ENCODE data around the gene ABI3BP. TPM values are rescaled to one million over a fixed set of nuclear protein-coding genes. Genes with fewer than 3 reads are reported as not detected.

Gene ABI3BP
- total RNA-seq, 1 experiment from 2014 or later, result 0.28 TPM

GRCh38 chr3:100896994-100897393, 96.2 kb downstream of the ABI3BP start:
- H4K91ac ChIP-seq (ENCODE audit: insufficient read length, low read depth, low read length), result no peak overlapping the region
- no peak overlapping the region for H2AFZ ChIP-seq (ENCODE audit: low read length)
- no peaks in the 10 kb centered on the region for H3K9me3 Mint-ChIP-seq
- H2BK15ac ChIP-seq (ENCODE audit: low read depth, low read length), result no peak overlapping the region
- H3K79me2 ChIP-seq (ENCODE audit: insufficient read depth, low read length), result no peaks in the 10 kb centered on the region
- no peak overlapping the region for H2BK5ac ChIP-seq (ENCODE audit: insufficient read length, low read length)
- no peak overlapping the region for H3K27ac ChIP-seq (ENCODE audit: insufficient read length, low read depth, low read length)
- H2AK5ac ChIP-seq (ENCODE audit: insufficient read length, low read length), result no peak overlapping the region
- H3K27me3 Mint-ChIP-seq (ENCODE audit: low read depth), result no peaks in the 10 kb centered on the region
- no peak overlapping the region for H3K4ac ChIP-seq (ENCODE audit: low read depth, low read length)
- H3K9ac ChIP-seq (ENCODE audit: extremely low read depth, insufficient read length, low read length), result no peak overlapping the region
- no peaks in the 10 kb centered on the region for H3K27me3 ChIP-seq (ENCODE audit: insufficient read depth, low read length)
- peaks cover 3 to 5% of the 10 kb centered on the region in 2 experiments for H3K4me1 Mint-ChIP-seq
- no peaks in the 10 kb centered on the region for H3K9me3 ChIP-seq (ENCODE audit: control insufficient read depth, low read depth, low read length)
- DNase-seq, result no peak
- no peak overlapping the region for H3K4me3 Mint-ChIP-seq
- no peak overlapping the region for H3K27ac Mint-ChIP-seq
- TF ChIP-seq CTCF (conservative IDR thresholded peaks at IDR 0.05), result no peak
- H4K5ac ChIP-seq (ENCODE audit: insufficient read length, low read depth, low read length), result no peak overlapping the region
- no peaks in the 10 kb centered on the region for H3K36me3 Mint-ChIP-seq (ENCODE audit: insufficient read depth in 1 of 3, low read depth in 3 of 3)
- H4K8ac ChIP-seq (replicated peaks; ENCODE audit: insufficient read length, low read depth, low read length), result no peak overlapping the region
- no peak overlapping the region for H3K14ac ChIP-seq (ENCODE audit: insufficient read depth, low read length)
- H3T11ph ChIP-seq (ENCODE audit: low read length), result no peak overlapping the region
- whole genome bisulfite sequencing (ENCODE audit: extremely low coverage, insufficient read length, low lambda C conversion rate), result no CpG with 5 or more reads among the region's 2 CpGs
- no peaks in the 10 kb centered on the region for H4K20me1 ChIP-seq (ENCODE audit: control insufficient read depth, insufficient read depth, insufficient read length)
- H2BK120ac ChIP-seq (ENCODE audit: low read depth, low read length, poor library complexity, severe bottlenecking), result no peak overlapping the region
- no peaks in the 10 kb centered on the region for H3K79me1 ChIP-seq (ENCODE audit: insufficient read depth, low read depth, low read length, poor library complexity, severe bottlenecking)
- no peak overlapping the region for H3K18ac ChIP-seq (ENCODE audit: insufficient read length, low read depth, low read length)
- no peak overlapping the region for H2BK20ac ChIP-seq (ENCODE audit: low read depth, low read length, poor library complexity, severe bottlenecking)
- no peak overlapping the region for H2BK12ac ChIP-seq (ENCODE audit: insufficient read length, low read depth, low read length)
- H3K23ac ChIP-seq (ENCODE audit: insufficient read length, low read depth, low read length), result no peak overlapping the region
- no peak overlapping the region for H3K4me2 ChIP-seq (ENCODE audit: insufficient read depth, insufficient read length, low read length)
- no peak overlapping the region for H3K56ac ChIP-seq (ENCODE audit: insufficient read length, low read depth, low read length)
- H3K23me2 ChIP-seq (ENCODE audit: insufficient read length, low read depth, low read length, poor library complexity, severe bottlenecking), result no peaks in the 10 kb centered on the region
- no peaks in the 10 kb centered on the region for H3K4me1 ChIP-seq (ENCODE audit: insufficient read depth, low read length)

All from H9 (cell line).